ENCODE measurements around the gene MMP28. TPM values are rescaled to one million over a fixed set of nuclear protein-coding genes. Genes with fewer than 3 reads are reported as not detected.

The MMP28 gene
- total RNA-seq, 4 donors from 2014 or later = 12.4 to 48.0 (median 28.6) TPM

- no peak for DNase-seq
- peaks cover 29 to 37% of the 10 kb centered on the region in 2 donors for H3K4me1 ChIP-seq
- no peak overlapping the region for H3K27ac ChIP-seq
These were observed 2.2 kb downstream of the MMP28 start for GRCh38 chr17:35793257-35793656.

GRCh38 chr17:35791681-35792350, 3.6 kb downstream of the MMP28 start:
- H3K4me1 ChIP-seq = peaks cover 36 to 49% of the 10 kb centered on the region in 2 donors
- no peaks in the 10 kb centered on the region for H3K9me3 ChIP-seq
- peak overlapping the region in 1 of 3 donors; percentile 28 for H3K27ac ChIP-seq
- H3K27me3 ChIP-seq = no peaks in the 10 kb centered on the region
- H3K36me3 ChIP-seq = no peaks in the 10 kb centered on the region
- DNase-seq = no peak
- 72% methylated on average over 9 of the region's 9 CpGs for WGBS, 2 donors
- TF ChIP-seq POLR2A (IDR thresholded peaks at IDR 0.05) = no peak
- no peak for TF ChIP-seq CTCF (IDR thresholded peaks at IDR 0.05)
- intact Hi-C loops (cut with DNase I) = no loop called here
- no peak overlapping the region for H3K4me3 ChIP-seq (replicated peaks in 1 of 3)

More at GRCh38 chr17:35793257-35793656, 2.2 kb downstream of the MMP28 start:
- no peaks in the 10 kb centered on the region for H3K9me3 ChIP-seq
- WGBS, 2 donors = 59 to 64% methylated on average over 3 of the region's 3 CpGs
- no peaks in the 10 kb centered on the region for H3K27me3 ChIP-seq
- no peak overlapping the region for H3K4me3 ChIP-seq (replicated peaks in 1 of 3)
- intact Hi-C loops (cut with DNase I) = no loop called here
- TF ChIP-seq CTCF (IDR thresholded peaks at IDR 0.05) = no peak
- no peak for TF ChIP-seq POLR2A (IDR thresholded peaks at IDR 0.05)
- no peaks in the 10 kb centered on the region for H3K36me3 ChIP-seq

GRCh38 chr17:35790841-35791240, 4.6 kb downstream of the MMP28 start:
- peaks cover 43 to 53% of the 10 kb centered on the region in 2 donors for H3K4me1 ChIP-seq
- no peak overlapping the region for H3K4me3 ChIP-seq (replicated peaks in 1 of 3)
- H3K27ac ChIP-seq = no peak overlapping the region
- no peaks in the 10 kb centered on the region for H3K9me3 ChIP-seq
- 95 to 97% methylated on average over 3 of the region's 3 CpGs for WGBS, 2 donors
- no peaks in the 10 kb centered on the region for H3K36me3 ChIP-seq
- TF ChIP-seq POLR2A (IDR thresholded peaks at IDR 0.05) = no peak
- TF ChIP-seq CTCF (IDR thresholded peaks at IDR 0.05) = no peak
- H3K27me3 ChIP-seq = no peaks in the 10 kb centered on the region
- no peak for DNase-seq
- intact Hi-C loops (cut with DNase I) = no loop called here

GRCh38 chr17:35788477-35789368, 6.7 kb downstream of the MMP28 start:
- H3K27ac ChIP-seq = peak overlapping the region; percentile 65 to 89 (median 74)

More at GRCh38 chr17:35788477-35789368, 6.7 kb downstream of the MMP28 start:
- 28 to 66% methylated on average over 2 of the region's 2 CpGs for WGBS, 2 donors
- Histone ChIP-seq H3K9me3 (no peaks in the 10 kb centered on the region), H3K36me3 (no peaks in the 10 kb centered on the region), H3K4me1 (peaks cover 49 to 50% of the 10 kb centered on the region in 2 donors), H3K27me3 (no peaks in the 10 kb centered on the region), H3K4me3 (replicated peaks in 1 of 3) (no peak overlapping the region)
- peak in 1 of 2 donors; percentile 23 for DNase-seq
- TF ChIP-seq POLR2A (IDR thresholded peaks at IDR 0.05) (no peak), CTCF (IDR thresholded peaks at IDR 0.05) (no peak)
- intact Hi-C loops (cut with DNase I) = no loop called here

Measured in thyroid gland (tissue), 4 donors.